ENCODE measurements around the gene NDST4. TPM values are rescaled to one million over a fixed set of nuclear protein-coding genes. Genes with fewer than 3 reads are reported as not detected.

NDST4 gene
- total and polyA plus RNA-seq, 10 donors = 0.06 to 7.7 (median 1.3) TPM; not detected in 2

DNA sequence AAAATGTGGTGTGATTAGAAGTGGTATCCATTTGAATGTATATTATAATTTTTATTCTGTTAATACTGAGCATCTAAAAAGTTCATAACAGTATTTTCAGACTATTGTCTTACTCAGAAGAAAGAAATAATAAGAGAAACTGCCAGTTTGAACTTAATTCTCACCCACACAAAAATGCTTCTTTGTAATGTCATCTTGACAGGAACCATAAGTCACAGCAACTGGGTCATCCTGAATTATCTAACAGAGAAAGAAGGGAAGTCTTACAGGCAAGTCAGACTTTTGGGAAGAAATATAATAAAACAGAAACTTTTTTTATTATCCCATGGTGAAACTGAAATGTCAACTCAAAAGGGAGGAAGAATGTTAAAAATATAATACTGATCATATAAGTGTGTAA, 83.1 kb downstream of the NDST4 start:
- Histone ChIP-seq H3K27ac (no peak overlapping the region), H3K9me3 (no peaks in the 10 kb centered on the region), H3K36me3 (no peaks in the 10 kb centered on the region), H3K4me1 (no peaks in the 10 kb centered on the region), H3K27me3 (replicated peaks in 1 of 7) (no peaks in the 10 kb centered on the region), H3K4me3 (no peak overlapping the region)
- TF ChIP-seq, protein P1, sequence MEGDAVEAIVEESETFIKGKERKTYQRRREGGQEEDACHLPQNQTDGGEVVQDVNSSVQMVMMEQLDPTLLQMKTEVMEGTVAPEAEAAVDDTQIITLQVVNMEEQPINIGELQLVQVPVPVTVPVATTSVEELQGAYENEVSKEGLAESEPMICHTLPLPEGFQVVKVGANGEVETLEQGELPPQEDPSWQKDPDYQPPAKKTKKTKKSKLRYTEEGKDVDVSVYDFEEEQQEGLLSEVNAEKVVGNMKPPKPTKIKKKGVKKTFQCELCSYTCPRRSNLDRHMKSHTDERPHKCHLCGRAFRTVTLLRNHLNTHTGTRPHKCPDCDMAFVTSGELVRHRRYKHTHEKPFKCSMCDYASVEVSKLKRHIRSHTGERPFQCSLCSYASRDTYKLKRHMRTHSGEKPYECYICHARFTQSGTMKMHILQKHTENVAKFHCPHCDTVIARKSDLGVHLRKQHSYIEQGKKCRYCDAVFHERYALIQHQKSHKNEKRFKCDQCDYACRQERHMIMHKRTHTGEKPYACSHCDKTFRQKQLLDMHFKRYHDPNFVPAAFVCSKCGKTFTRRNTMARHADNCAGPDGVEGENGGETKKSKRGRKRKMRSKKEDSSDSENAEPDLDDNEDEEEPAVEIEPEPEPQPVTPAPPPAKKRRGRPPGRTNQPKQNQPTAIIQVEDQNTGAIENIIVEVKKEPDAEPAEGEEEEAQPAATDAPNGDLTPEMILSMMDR (IDR thresholded peaks at IDR 0.05 in 8 of 11, conservative IDR thresholded peaks at IDR 0.05 in 3 of 11) = no peak
- TF ChIP-seq POLR2AphosphoS5 (IDR thresholded peaks at IDR 0.05) (no peak), POLR2A (IDR thresholded peaks at IDR 0.05) (no peak)
- DNase-seq = no peak
- intact Hi-C loops (cut with DNase I; ENCODE audit: low total_unique reads) = no loop called here

DNA sequence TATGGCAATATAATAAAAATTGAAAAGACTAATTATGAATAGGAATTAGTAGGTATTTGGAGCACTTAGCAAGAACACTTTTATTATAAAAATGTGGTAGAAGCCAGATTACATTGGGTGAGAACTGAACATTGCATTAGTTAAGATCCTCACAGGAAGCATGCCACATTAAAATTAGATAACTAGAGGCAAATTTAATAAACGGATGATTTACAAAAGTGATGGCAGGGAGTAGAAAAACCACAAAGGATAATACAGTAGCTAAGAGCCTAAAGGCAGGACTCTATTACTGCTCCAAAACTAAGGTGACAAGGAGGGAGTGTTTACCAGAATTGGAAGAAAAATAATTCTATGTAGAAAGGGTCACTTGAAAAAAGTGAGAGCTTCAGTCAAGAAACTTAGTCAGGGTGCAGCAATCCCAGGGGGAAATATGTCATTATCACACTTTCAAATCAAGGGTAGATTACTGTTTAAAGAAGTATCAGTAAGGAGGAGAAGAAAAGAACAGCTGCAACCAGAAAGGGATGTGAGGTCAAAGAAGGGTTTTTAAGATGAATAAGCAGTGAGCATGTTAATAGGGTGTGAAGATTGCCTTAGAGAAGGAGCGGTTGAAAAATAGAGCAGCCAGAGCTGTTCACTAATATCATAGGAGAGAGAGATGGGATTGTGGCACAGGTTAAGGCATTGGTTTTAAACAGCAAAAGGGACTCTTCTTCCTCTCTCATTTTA, 84.6 kb downstream of the NDST4 start:
- H3K4me1 ChIP-seq = no peaks in the 10 kb centered on the region
- H3K36me3 ChIP-seq = no peaks in the 10 kb centered on the region
- intact Hi-C loops (cut with DNase I; ENCODE audit: low total_unique reads) = no loop called here
- WGBS, 5 donors = 72 to 87% (median 78%) methylated on average over 2 of the region's 2 CpGs
- DNase-seq = no peak
- H3K4me3 ChIP-seq = no peak overlapping the region
- no peak overlapping the region for H3K27ac ChIP-seq
- no peaks in the 10 kb centered on the region for H3K9me3 ChIP-seq
- H3K27me3 ChIP-seq (replicated peaks in 1 of 7) = no peaks in the 10 kb centered on the region
- no peak for TF ChIP-seq POLR2A (IDR thresholded peaks at IDR 0.05)
- no peak for TF ChIP-seq POLR2AphosphoS5 (IDR thresholded peaks at IDR 0.05)
- TF ChIP-seq, protein P1 (IDR thresholded peaks at IDR 0.05 in 8 of 11, conservative IDR thresholded peaks at IDR 0.05 in 3 of 11) = no peak

DNA sequence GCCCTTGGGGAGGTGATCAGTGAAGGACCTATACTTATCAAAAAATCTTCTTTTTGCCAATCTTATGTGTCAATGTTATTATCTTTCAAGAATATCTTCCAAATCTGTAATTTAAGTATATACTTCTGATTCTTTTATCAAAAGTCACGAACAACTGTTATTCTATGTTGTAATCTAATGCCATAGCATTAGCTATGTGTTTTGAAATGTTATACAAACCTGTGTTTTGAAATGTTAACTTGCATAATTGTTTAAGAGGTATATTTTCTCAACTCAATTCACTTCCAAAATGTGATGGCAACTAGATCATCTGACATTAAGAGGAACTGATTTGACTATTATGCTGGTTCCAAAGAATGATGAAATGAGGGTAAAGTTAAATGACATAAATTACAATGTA, 113.5 kb downstream of the NDST4 start:
- Histone ChIP-seq H3K4me3 (no peak overlapping the region), H3K9me3 (no peaks in the 10 kb centered on the region), H3K36me3 (no peaks in the 10 kb centered on the region), H3K27ac (no peak overlapping the region), H3K27me3 (replicated peaks in 1 of 7) (no peaks in the 10 kb centered on the region), H3K4me1 (no peaks in the 10 kb centered on the region)
- intact Hi-C loops (cut with DNase I; ENCODE audit: low total_unique reads) = no loop called here
- WGBS, 5 donors = 68 to 81% (median 78%) methylated on average over 1 of the region's 1 CpG
- TF ChIP-seq POLR2A (IDR thresholded peaks at IDR 0.05) = no peak
- TF ChIP-seq, protein P1 (IDR thresholded peaks at IDR 0.05 in 8 of 11, conservative IDR thresholded peaks at IDR 0.05 in 3 of 11) = no peak
- no peak for TF ChIP-seq POLR2AphosphoS5 (IDR thresholded peaks at IDR 0.05)
- DNase-seq = no peak

DNA sequence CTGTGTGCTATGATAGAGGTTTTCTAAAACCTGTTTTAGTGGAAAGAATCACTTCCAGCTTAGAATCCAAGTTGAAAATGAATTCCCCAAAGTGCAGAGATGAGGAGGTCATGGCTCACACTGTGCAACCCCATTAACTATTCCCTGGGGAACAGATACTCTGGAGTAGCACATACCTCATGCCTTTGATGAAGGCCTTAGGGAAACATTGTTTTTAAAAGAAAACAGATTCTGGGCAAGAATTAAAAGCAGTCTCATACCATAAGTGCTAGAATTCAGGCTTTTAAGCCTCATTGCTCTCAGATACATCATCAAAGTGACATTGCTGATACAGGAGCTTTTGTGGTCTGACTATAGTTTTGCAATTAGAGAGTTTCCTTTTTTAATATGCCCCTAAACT, 115.1 kb downstream of the NDST4 start:
- no peaks in the 10 kb centered on the region for H3K27me3 ChIP-seq (replicated peaks in 1 of 7)
- intact Hi-C loops (cut with DNase I; ENCODE audit: low total_unique reads) = no loop called here
- no peaks in the 10 kb centered on the region for H3K9me3 ChIP-seq
- H3K4me1 ChIP-seq = no peaks in the 10 kb centered on the region
- H3K4me3 ChIP-seq = no peak overlapping the region
- H3K27ac ChIP-seq = no peak overlapping the region
- no peak for TF ChIP-seq POLR2A (IDR thresholded peaks at IDR 0.05)
- TF ChIP-seq, protein P1 (IDR thresholded peaks at IDR 0.05 in 8 of 11, conservative IDR thresholded peaks at IDR 0.05 in 3 of 11) = no peak
- TF ChIP-seq POLR2AphosphoS5 (IDR thresholded peaks at IDR 0.05) = no peak
- DNase-seq = no peak
- H3K36me3 ChIP-seq = no peaks in the 10 kb centered on the region

Data from spleen (tissue), 11 donors.